Stimulated activated CD8-positive, alpha-beta memory T cell treated with anti-CD3 and anti-CD28 coated beads, Interleukin-15, amount 100 ng/mL, for 48 hours (primary cell): ENCODE measurements around the gene SNX8.

ENCODE experiments used
- DNase-seq, 2 donors: peaks; one replicate each; pipeline ENCODE4 v3.0.0-alpha.2; 2020; ENCODE audit warnings: low read depth in 2 of 2

The SNX8 gene

GRCh38 chr7:2204446-2204845 is 109.8 kb downstream of the SNX8 start:
- no peak for DNase-seq

- DNase-seq = no peak
Measured at GRCh38 chr7:2203766-2204300, 110.4 kb downstream of the SNX8 start.

GRCh38 chr7:2202901-2203765 is 111.1 kb downstream of the SNX8 start:
- no peak for DNase-seq

- no peak for DNase-seq
Measured at GRCh38 chr7:2202361-2202761, 111.9 kb downstream of the SNX8 start.
